Loucy (cell line): Measurements from ENCODE around the gene TRRAP.

Experiments used
- CTCF ChIP-seq: fragments of 200-600 bp; sonication (generic); conservative IDR thresholded peaks from 2 replicates; pipeline ENCODE4 v1.5.1; 2014; ENCODE audit warnings: mild to moderate bottlenecking, antibody characterized with exemption, low read length
- EZH2phosphoT487 ChIP-seq: fragments of 200-600 bp; IDR thresholded peaks from 2 replicates; pipeline ENCODE4 v1.6.1; 2018; ENCODE audit warnings: antibody characterized with exemption, mild to moderate bottlenecking, moderate library complexity, borderline replicate concordance

DNA sequence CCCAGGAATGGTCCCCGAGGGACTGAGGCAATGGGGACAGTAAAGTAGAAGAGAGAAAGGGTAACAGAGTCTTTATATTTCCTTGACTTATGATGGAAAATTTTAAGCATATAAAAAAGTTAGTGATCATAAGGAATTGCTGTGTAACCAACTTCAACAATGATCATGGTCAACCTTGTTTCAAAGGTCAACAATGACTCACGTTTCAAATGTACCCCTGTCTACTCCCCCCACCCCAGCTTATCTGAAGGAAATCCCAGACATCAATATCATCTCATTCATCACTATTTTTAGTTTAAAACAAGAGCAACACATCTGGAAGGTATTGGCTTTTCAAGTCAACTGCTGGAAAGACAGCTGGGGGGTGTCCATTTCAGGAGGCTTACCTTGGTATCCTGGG lies 172.6 kb downstream of the TRRAP start:
- TF ChIP-seq CTCF: no peak
- no peak for TF ChIP-seq EZH2phosphoT487
